ENCODE results near the gene MSI2. TPM values are rescaled to one million over a fixed set of nuclear protein-coding genes. Genes with fewer than 3 reads are reported as not detected.

Gene MSI2
- total and polyA plus RNA-seq, 5 experiments from 2014 or later, result 2.5 to 136 (median 4.9) TPM

GRCh38 chr17:57685499-57686132, 429.3 kb downstream of the MSI2 start:
- Mint-ChIP-seq H3K4me1 (peaks cover 0 to 6% (median 1%) of the 10 kb centered on the region in 4 donors), H3K36me3 (peaks cover 5 to 22% (median 12%) of the 10 kb centered on the region in 3 donors), H3K9me3 (peaks cover 0 to 4% (median 0%) of the 10 kb centered on the region in 9 donors), H3K27ac (peak overlapping the region in 2 of 10 donors; percentile 10 to 72), H3K27me3 (no peaks in the 10 kb centered on the region), H3K4me3 (no peak overlapping the region)
- POLR2A ChIA-PET, result interaction anchor here (1.0 kb wide), 1 partner anchor 9 kb away, joined by 3 read pairs; no protein-coding TSS in a partner anchor
- no peak for ATAC-seq
- no peak for DNase-seq

GRCh38 chr17:57687642-57688041, 431.3 kb downstream of the MSI2 start:
- POLR2A ChIA-PET, result no interaction called here
- Mint-ChIP-seq H3K27ac (no peak overlapping the region), H3K36me3 (peaks cover 13 to 22% (median 18%) of the 10 kb centered on the region in 3 donors), H3K4me3 (no peak overlapping the region), H3K4me1 (peaks cover 1 to 9% (median 5%) of the 10 kb centered on the region in 4 donors), H3K9me3 (peaks cover 0 to 17% (median 4%) of the 10 kb centered on the region in 9 donors), H3K27me3 (no peaks in the 10 kb centered on the region)
- ATAC-seq, result no peak
- DNase-seq, result no peak

- ATAC-seq (no peak), DNase-seq (no peak)
- Mint-ChIP-seq H3K27ac (no peak overlapping the region), H3K4me1 (peaks cover 5 to 18% (median 12%) of the 10 kb centered on the region in 4 donors), H3K4me3 (no peak overlapping the region), H3K9me3 (peaks cover 0 to 26% (median 7%) of the 10 kb centered on the region in 9 donors), H3K27me3 (no peaks in the 10 kb centered on the region), H3K36me3 (peaks cover 5 to 25% (median 18%) of the 10 kb centered on the region in 3 donors)
- POLR2A ChIA-PET, result no interaction called here
These were observed 432.9 kb downstream of the MSI2 start for GRCh38 chr17:57689254-57689653.

- Mint-ChIP-seq H3K36me3 (peaks cover 0 to 26% (median 18%) of the 10 kb centered on the region in 3 donors), H3K4me1 (peaks cover 5 to 20% (median 12%) of the 10 kb centered on the region in 4 donors), H3K27ac (no peak overlapping the region), H3K9me3 (peaks cover 0 to 26% (median 7%) of the 10 kb centered on the region in 9 donors), H3K27me3 (no peaks in the 10 kb centered on the region), H3K4me3 (no peak overlapping the region)
- DNase-seq (no peak), ATAC-seq (no peak)
- POLR2A ChIA-PET, result no interaction called here
These were observed 435.6 kb downstream of the MSI2 start for GRCh38 chr17:57691939-57692338.

- H3K27me3 Mint-ChIP-seq, result no peaks in the 10 kb centered on the region
- H3K4me3 Mint-ChIP-seq, result peak overlapping the region in 7 of 10 donors; percentile 1 to 64 (median 15)
- peaks cover 0 to 26% (median 18%) of the 10 kb centered on the region in 3 donors for H3K36me3 Mint-ChIP-seq
- H3K9me3 Mint-ChIP-seq, result peaks cover 0 to 26% (median 7%) of the 10 kb centered on the region in 9 donors
- peaks cover 5 to 20% (median 12%) of the 10 kb centered on the region in 4 donors for H3K4me1 Mint-ChIP-seq
- DNase-seq (no peak), ATAC-seq (no peak)
- no peak overlapping the region for H3K27ac Mint-ChIP-seq
- POLR2A ChIA-PET, result no interaction called here
These were observed 436.4 kb downstream of the MSI2 start for GRCh38 chr17:57692770-57693169.

GRCh38 chr17:57694051-57694450, 437.7 kb downstream of the MSI2 start:
- Mint-ChIP-seq H3K9me3 (peaks cover 0 to 26% (median 7%) of the 10 kb centered on the region in 9 donors), H3K4me1 (peaks cover 5 to 20% (median 12%) of the 10 kb centered on the region in 4 donors), H3K27ac (peak overlapping the region in 2 of 10 donors; percentile 19 to 87), H3K27me3 (no peaks in the 10 kb centered on the region), H3K36me3 (peaks cover 0 to 26% (median 18%) of the 10 kb centered on the region in 3 donors), H3K4me3 (no peak overlapping the region)
- POLR2A ChIA-PET, result interaction anchor here (0.7 kb wide), 1 partner anchor 8 kb away, joined by 3 read pairs; no protein-coding TSS in a partner anchor
- ATAC-seq (no peak), DNase-seq (no peak)

- Mint-ChIP-seq H3K4me3 (peak overlapping the region in 2 of 10 donors; percentile 26 to 72), H3K27ac (peak overlapping the region in 1 of 10 donors; percentile 52), H3K27me3 (no peaks in the 10 kb centered on the region)
These were observed 439.7 kb downstream of the MSI2 start for GRCh38 chr17:57696050-57696449.

GRCh38 chr17:57697197-57697596, 440.9 kb downstream of the MSI2 start:
- no peak overlapping the region for H3K27ac Mint-ChIP-seq
- H3K36me3 Mint-ChIP-seq, result peaks cover 2 to 24% (median 14%) of the 10 kb centered on the region in 3 donors
- no peak overlapping the region for H3K4me3 Mint-ChIP-seq
- ATAC-seq, result no peak
- H3K27me3 Mint-ChIP-seq, result no peaks in the 10 kb centered on the region
- peaks cover 0 to 15% (median 5%) of the 10 kb centered on the region in 9 donors for H3K9me3 Mint-ChIP-seq
- no peak for DNase-seq
- POLR2A ChIA-PET, result no interaction called here
- H3K4me1 Mint-ChIP-seq, result peaks cover 5 to 22% (median 15%) of the 10 kb centered on the region in 4 donors

More at GRCh38 chr17:57696050-57696449, 439.7 kb downstream of the MSI2 start:
- POLR2A ChIA-PET, result no interaction called here
- peaks cover 5 to 22% (median 15%) of the 10 kb centered on the region in 4 donors for H3K4me1 Mint-ChIP-seq
- ATAC-seq (no peak), DNase-seq (no peak)
- peaks cover 0 to 24% (median 16%) of the 10 kb centered on the region in 3 donors for H3K36me3 Mint-ChIP-seq
- peaks cover 0 to 25% (median 6%) of the 10 kb centered on the region in 9 donors for H3K9me3 Mint-ChIP-seq

GRCh38 chr17:57697891-57698711, 441.8 kb downstream of the MSI2 start:
- peaks cover 0 to 7% (median 2%) of the 10 kb centered on the region in 9 donors for H3K9me3 Mint-ChIP-seq
- POLR2A ChIA-PET, result no interaction called here
- no peak overlapping the region for H3K27ac Mint-ChIP-seq
- H3K27me3 Mint-ChIP-seq, result no peaks in the 10 kb centered on the region
- ATAC-seq, result peak in 1 of 2 donors; percentile 12
- DNase-seq, result peak in 1 of 10 donors; percentile 8
- H3K4me1 Mint-ChIP-seq, result peaks cover 2 to 13% (median 8%) of the 10 kb centered on the region in 4 donors
- no peak overlapping the region for H3K4me3 Mint-ChIP-seq
- peaks cover 2 to 16% (median 6%) of the 10 kb centered on the region in 3 donors for H3K36me3 Mint-ChIP-seq

GRCh38 chr17:57699751-57700219, 443.5 kb downstream of the MSI2 start:
- POLR2A ChIA-PET, result no interaction called here
- H3K9me3 Mint-ChIP-seq, result peaks cover 0 to 2% (median 0%) of the 10 kb centered on the region in 9 donors
- peaks cover 0 to 7% (median 2%) of the 10 kb centered on the region in 3 donors for H3K36me3 Mint-ChIP-seq
- ATAC-seq (no peak), DNase-seq (no peak)
- no peaks in the 10 kb centered on the region for H3K27me3 Mint-ChIP-seq
- H3K4me1 Mint-ChIP-seq, result peaks cover 0 to 10% (median 2%) of the 10 kb centered on the region in 4 donors
- H3K4me3 Mint-ChIP-seq, result no peak overlapping the region
- no peak overlapping the region for H3K27ac Mint-ChIP-seq

- H3K27ac Mint-ChIP-seq, result peak overlapping the region in 2 of 10 donors; percentile 16 to 69
- DNase-seq (no peak), ATAC-seq (no peak)
- POLR2A ChIA-PET, result interaction anchor here (0.7 kb wide), 1 partner anchor 41 kb away, joined by 4 read pairs; no protein-coding TSS in a partner anchor
- no peaks in the 10 kb centered on the region for H3K9me3 Mint-ChIP-seq
- H3K36me3 Mint-ChIP-seq, result peaks cover 0 to 4% (median 2%) of the 10 kb centered on the region in 3 donors
- peaks cover 3 to 17% (median 6%) of the 10 kb centered on the region in 4 donors for H3K4me1 Mint-ChIP-seq
- H3K4me3 Mint-ChIP-seq, result no peak overlapping the region
- H3K27me3 Mint-ChIP-seq, result no peaks in the 10 kb centered on the region
These were observed 444.8 kb downstream of the MSI2 start for GRCh38 chr17:57701124-57701523.

GRCh38 chr17:57703273-57703672, 446.9 kb downstream of the MSI2 start:
- Mint-ChIP-seq H3K9me3 (no peaks in the 10 kb centered on the region), H3K4me1 (peaks cover 8 to 30% (median 11%) of the 10 kb centered on the region in 4 donors), H3K36me3 (peaks cover 0 to 4% (median 2%) of the 10 kb centered on the region in 3 donors), H3K4me3 (no peak overlapping the region), H3K27ac (peak overlapping the region in 1 of 10 donors; percentile 50), H3K27me3 (no peaks in the 10 kb centered on the region)
- POLR2A ChIA-PET, result no interaction called here
- DNase-seq, result no peak
- no peak for ATAC-seq
